ENCODE measurements around the gene HDHD3. TPM values are rescaled to one million over a fixed set of nuclear protein-coding genes. Genes with fewer than 3 reads are reported as not detected.

The HDHD3 gene
- polyA plus RNA-seq, 1 donor (not counting 4 experiments of a cell fraction or from before 2014, with no cell fraction given), result 14.7 TPM

GRCh38 chr9:113395000-113395861 lies 18.4 kb upstream of the HDHD3 start:
- H3K9ac ChIP-seq (ENCODE audit: control insufficient read depth, extremely low read depth, insufficient read depth, low read length), result no peak overlapping the region
- H3K36me3 ChIP-seq (ENCODE audit: control insufficient read depth in 2 of 2, extremely low read depth in 1 of 2, insufficient read depth in 2 of 2, low read length in 2 of 2), result peaks cover 3 to 9% of the 10 kb centered on the region in 2 experiments
- FAIRE-seq (no peak), DNase-seq (ENCODE audit: low read depth, low spot score) (no peak)
- H3K27me3 ChIP-seq (ENCODE audit: control insufficient read depth, extremely low read depth, insufficient read depth, low read length), result no peaks in the 10 kb centered on the region
- H3K27ac ChIP-seq (ENCODE audit: control insufficient read depth, insufficient read depth, low read length), result no peak overlapping the region
- no peaks in the 10 kb centered on the region for H4K20me1 ChIP-seq (ENCODE audit: control insufficient read depth, extremely low read depth, insufficient read depth, low read length)
- H3K4me1 ChIP-seq (ENCODE audit: control insufficient read depth, extremely low read depth, insufficient read depth, low read length), result peaks cover 17% of the 10 kb centered on the region
- no peak overlapping the region for H3K4me3 ChIP-seq (ENCODE audit: control insufficient read depth in 2 of 3, extremely low read depth in 1 of 3, insufficient read depth in 2 of 3, low read depth in 1 of 3, low read length in 3 of 3)
- H3K9me1 ChIP-seq (ENCODE audit: control insufficient read depth, extremely low read depth, insufficient read depth, low read length), result no peaks in the 10 kb centered on the region
- H3K4me2 ChIP-seq (ENCODE audit: control insufficient read depth, extremely low read depth, insufficient read depth, low read depth, low read length), result no peak overlapping the region
- H3K9me3 ChIP-seq (ENCODE audit: control insufficient read depth, low read depth, low read length), result no peaks in the 10 kb centered on the region
- dilution Hi-C loops (cut with MboI; ENCODE audit: extremely low pct_ligation_motif_present, low sequenced_read_pairs), result no loop called here
- no peak for TF ChIP-seq EZH2 (IDR thresholded peaks at IDR 0.05; ENCODE audit: low read length)
- TF ChIP-seq CTCF (optimal IDR thresholded peaks at IDR 0.05 in 1 of 3, IDR thresholded peaks at IDR 0.05 in 1 of 3, conservative IDR thresholded peaks at IDR 0.05 in 1 of 3; ENCODE audit: extremely low read depth in 1 of 3, insufficient read depth in 2 of 3, low read length in 3 of 3), result no peak
- no peak overlapping the region for H2AFZ ChIP-seq (ENCODE audit: control insufficient read depth, low read length)
- no peaks in the 10 kb centered on the region for H3K79me2 ChIP-seq (ENCODE audit: control insufficient read depth, insufficient read depth, low read length)

GRCh38 chr9:113393281-113393680 lies 16.5 kb upstream of the HDHD3 start:
- Histone ChIP-seq H3K4me2 (ENCODE audit: control insufficient read depth, extremely low read depth, insufficient read depth, low read depth, low read length) (no peak overlapping the region), H4K20me1 (ENCODE audit: control insufficient read depth, extremely low read depth, insufficient read depth, low read length) (no peaks in the 10 kb centered on the region), H3K4me1 (ENCODE audit: control insufficient read depth, extremely low read depth, insufficient read depth, low read length) (peaks cover 6% of the 10 kb centered on the region), H3K9me3 (ENCODE audit: control insufficient read depth, low read depth, low read length) (no peaks in the 10 kb centered on the region), H3K4me3 (ENCODE audit: control insufficient read depth in 2 of 3, extremely low read depth in 1 of 3, insufficient read depth in 2 of 3, low read depth in 1 of 3, low read length in 3 of 3) (no peak overlapping the region), H3K9ac (ENCODE audit: control insufficient read depth, extremely low read depth, insufficient read depth, low read length) (no peak overlapping the region), H2AFZ (ENCODE audit: control insufficient read depth, low read length) (no peak overlapping the region), H3K27ac (ENCODE audit: control insufficient read depth, insufficient read depth, low read length) (no peak overlapping the region), H3K79me2 (ENCODE audit: control insufficient read depth, insufficient read depth, low read length) (no peaks in the 10 kb centered on the region), H3K9me1 (ENCODE audit: control insufficient read depth, extremely low read depth, insufficient read depth, low read length) (no peaks in the 10 kb centered on the region), H3K36me3 (ENCODE audit: control insufficient read depth in 2 of 2, extremely low read depth in 1 of 2, insufficient read depth in 2 of 2, low read length in 2 of 2) (peaks cover 3 to 16% of the 10 kb centered on the region in 2 experiments), H3K27me3 (ENCODE audit: control insufficient read depth, extremely low read depth, insufficient read depth, low read length) (no peaks in the 10 kb centered on the region)
- dilution Hi-C loops (cut with MboI; ENCODE audit: extremely low pct_ligation_motif_present, low sequenced_read_pairs), result no loop called here
- TF ChIP-seq EZH2 (IDR thresholded peaks at IDR 0.05; ENCODE audit: low read length) (no peak), CTCF (optimal IDR thresholded peaks at IDR 0.05 in 1 of 3, IDR thresholded peaks at IDR 0.05 in 1 of 3, conservative IDR thresholded peaks at IDR 0.05 in 1 of 3; ENCODE audit: extremely low read depth in 1 of 3, insufficient read depth in 2 of 3, low read length in 3 of 3) (no peak)
- DNase-seq (ENCODE audit: low read depth, low spot score) (no peak), FAIRE-seq (no peak)
